Measurements from ENCODE around the gene NCF4.

Gene NCF4

GRCh38 chr22:36901411-36902142 is 40.8 kb downstream of the NCF4 start:
- H3K27ac ChIP-seq (ENCODE audit: low read length) = no peak overlapping the region
- no peak overlapping the region for H3K4me3 ChIP-seq (ENCODE audit: low read length)
- H3K27me3 ChIP-seq (ENCODE audit: control insufficient read depth, insufficient read depth, low read length) = no peaks in the 10 kb centered on the region
- H3K36me3 ChIP-seq (ENCODE audit: control insufficient read depth, low read depth, low read length) = no peaks in the 10 kb centered on the region
- H3K9ac ChIP-seq (ENCODE audit: low read length) = no peak overlapping the region
- H3K4me1 ChIP-seq (ENCODE audit: control insufficient read depth, low read depth, low read length) = peaks cover 18% of the 10 kb centered on the region
- no peaks in the 10 kb centered on the region for H3K9me3 ChIP-seq (ENCODE audit: control insufficient read depth, low read depth, low read length)

DNA sequence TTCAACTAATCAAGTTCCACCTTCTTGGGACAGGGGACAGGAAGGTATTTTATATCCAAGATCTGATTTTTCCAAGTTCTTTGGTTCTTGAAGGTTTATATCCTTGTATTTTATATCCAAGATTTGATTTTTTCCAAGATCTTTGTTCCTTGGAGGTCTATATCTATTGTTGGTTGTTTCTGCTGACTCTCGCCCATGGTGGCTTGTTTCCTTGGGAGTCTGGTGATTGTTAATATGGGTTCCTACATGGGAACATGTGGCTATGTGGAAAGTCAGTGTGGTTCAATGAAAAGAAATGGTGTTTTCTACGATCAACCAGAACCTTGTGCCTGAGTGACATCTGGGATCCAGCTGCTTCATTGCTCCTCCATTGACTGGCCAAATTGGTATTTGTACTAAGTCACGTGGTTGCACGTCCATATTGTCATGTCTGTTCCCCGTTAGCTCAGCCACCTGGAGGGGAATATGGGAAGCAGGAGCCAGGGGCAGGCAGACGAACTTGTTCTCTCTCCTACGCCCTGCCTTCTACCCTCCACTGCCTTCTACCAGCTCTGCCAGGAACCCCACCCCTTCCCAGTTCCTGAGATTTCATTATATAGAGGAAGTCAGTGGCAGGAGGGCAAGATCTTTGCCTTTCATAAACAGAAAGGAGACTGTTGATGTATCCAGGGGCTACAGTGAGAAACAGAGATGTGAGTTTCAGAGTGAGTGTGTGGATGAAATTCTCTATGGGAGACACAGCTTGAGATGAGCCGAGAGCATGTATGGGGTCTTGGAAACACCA is 41.5 kb downstream of the NCF4 start:
- H3K4me1 ChIP-seq (ENCODE audit: control insufficient read depth, low read depth, low read length) = peaks cover 18% of the 10 kb centered on the region
- H3K9ac ChIP-seq (ENCODE audit: low read length) = no peak overlapping the region
- H3K27ac ChIP-seq (ENCODE audit: low read length) = no peak overlapping the region
- H3K4me3 ChIP-seq (ENCODE audit: low read length) = no peak overlapping the region
- H3K36me3 ChIP-seq (ENCODE audit: control insufficient read depth, low read depth, low read length) = no peaks in the 10 kb centered on the region
- no peaks in the 10 kb centered on the region for H3K27me3 ChIP-seq (ENCODE audit: control insufficient read depth, insufficient read depth, low read length)
- H3K9me3 ChIP-seq (ENCODE audit: control insufficient read depth, low read depth, low read length) = no peaks in the 10 kb centered on the region

GRCh38 chr22:36904260-36904880 is 43.6 kb downstream of the NCF4 start:
- Histone ChIP-seq H3K27ac (ENCODE audit: low read length) (no peak overlapping the region), H3K4me3 (ENCODE audit: low read length) (no peak overlapping the region), H3K9ac (ENCODE audit: low read length) (no peak overlapping the region), H3K27me3 (ENCODE audit: control insufficient read depth, insufficient read depth, low read length) (peaks cover 10% of the 10 kb centered on the region), H3K9me3 (ENCODE audit: control insufficient read depth, low read depth, low read length) (no peaks in the 10 kb centered on the region), H3K36me3 (ENCODE audit: control insufficient read depth, low read depth, low read length) (no peaks in the 10 kb centered on the region), H3K4me1 (ENCODE audit: control insufficient read depth, low read depth, low read length) (peaks cover 18% of the 10 kb centered on the region)

DNA sequence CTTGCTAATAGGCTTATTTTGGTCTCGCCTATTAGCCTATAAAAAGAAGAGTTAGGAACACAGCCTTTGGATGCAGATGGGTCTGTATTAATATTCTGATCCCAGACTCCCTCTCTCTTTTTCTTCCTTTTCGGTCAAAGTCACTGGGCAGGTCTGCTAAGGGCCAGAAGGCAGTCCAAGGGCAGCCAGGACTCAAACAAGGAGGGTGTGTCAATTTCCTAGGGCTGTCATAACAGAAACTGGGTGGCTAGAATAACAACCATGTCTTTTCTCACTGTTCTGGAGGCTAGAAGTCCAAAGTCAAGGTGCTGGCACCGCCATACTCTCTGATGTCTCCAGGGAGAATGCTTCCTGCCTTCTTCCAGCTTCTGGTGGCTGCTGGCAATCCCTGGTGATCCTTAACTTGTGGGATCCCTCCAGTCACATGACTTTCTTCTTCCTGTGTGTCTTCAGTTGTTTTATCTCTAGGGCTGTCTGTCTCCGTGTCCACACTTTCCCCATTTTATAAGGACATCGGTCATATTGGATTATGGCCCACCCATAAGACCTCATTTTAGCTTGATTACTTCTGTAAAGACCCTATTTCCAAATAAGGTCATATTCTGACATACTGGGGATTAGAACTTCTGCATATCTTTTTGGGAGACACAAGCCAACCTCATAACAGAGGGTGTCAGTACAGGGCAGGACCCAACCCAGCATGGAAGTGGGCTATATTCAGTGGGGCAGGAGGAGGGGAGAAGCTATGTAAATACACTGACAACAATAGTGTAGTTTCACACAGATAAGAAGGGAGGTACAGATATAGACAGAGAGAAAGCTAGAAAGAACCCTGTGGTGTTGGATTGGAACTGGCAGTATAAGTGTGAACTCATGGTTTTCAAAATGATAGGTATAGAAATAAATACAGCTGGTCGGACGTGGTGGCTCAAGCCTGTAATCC is 46.7 kb downstream of the NCF4 start:
- H3K27ac ChIP-seq (ENCODE audit: low read length) = no peak overlapping the region
- no peaks in the 10 kb centered on the region for H3K36me3 ChIP-seq (ENCODE audit: control insufficient read depth, low read depth, low read length)
- no peak overlapping the region for H3K9ac ChIP-seq (ENCODE audit: low read length)
- H3K4me3 ChIP-seq (ENCODE audit: low read length) = no peak overlapping the region
- no peaks in the 10 kb centered on the region for H3K9me3 ChIP-seq (ENCODE audit: control insufficient read depth, low read depth, low read length)
- peaks cover 42% of the 10 kb centered on the region for H3K27me3 ChIP-seq (ENCODE audit: control insufficient read depth, insufficient read depth, low read length)
- peaks cover 17% of the 10 kb centered on the region for H3K4me1 ChIP-seq (ENCODE audit: control insufficient read depth, low read depth, low read length)

- Histone ChIP-seq H3K27me3 (ENCODE audit: control insufficient read depth, insufficient read depth, low read length) (peaks cover 66% of the 10 kb centered on the region), H3K9ac (ENCODE audit: low read length) (no peak overlapping the region), H3K4me1 (ENCODE audit: control insufficient read depth, low read depth, low read length) (peaks cover 19% of the 10 kb centered on the region)
Measured at GRCh38 chr22:36910461-36910860, 49.7 kb downstream of the NCF4 start.

GRCh38 chr22:36911887-36912661 is 51.3 kb downstream of the NCF4 start:
- Histone ChIP-seq H3K36me3 (ENCODE audit: control insufficient read depth, low read depth, low read length) (no peaks in the 10 kb centered on the region), H3K9me3 (ENCODE audit: control insufficient read depth, low read depth, low read length) (no peaks in the 10 kb centered on the region), H3K27ac (ENCODE audit: low read length) (no peak overlapping the region), H3K4me3 (ENCODE audit: low read length) (peak overlapping the region; percentile 1), H3K4me1 (ENCODE audit: control insufficient read depth, low read depth, low read length) (peaks cover 19% of the 10 kb centered on the region), H3K27me3 (ENCODE audit: control insufficient read depth, insufficient read depth, low read length) (peaks cover 71% of the 10 kb centered on the region), H3K9ac (ENCODE audit: low read length) (no peak overlapping the region)

More at GRCh38 chr22:36910461-36910860, 49.7 kb downstream of the NCF4 start:
- no peak overlapping the region for H3K4me3 ChIP-seq (ENCODE audit: low read length)
- H3K27ac ChIP-seq (ENCODE audit: low read length) = no peak overlapping the region
- no peaks in the 10 kb centered on the region for H3K9me3 ChIP-seq (ENCODE audit: control insufficient read depth, low read depth, low read length)
- H3K36me3 ChIP-seq (ENCODE audit: control insufficient read depth, low read depth, low read length) = no peaks in the 10 kb centered on the region

GRCh38 chr22:36912694-36913426 is 52.1 kb downstream of the NCF4 start:
- no peaks in the 10 kb centered on the region for H3K36me3 ChIP-seq (ENCODE audit: control insufficient read depth, low read depth, low read length)
- H3K4me3 ChIP-seq (ENCODE audit: low read length) = no peak overlapping the region
- H3K9ac ChIP-seq (ENCODE audit: low read length) = no peak overlapping the region
- no peak overlapping the region for H3K27ac ChIP-seq (ENCODE audit: low read length)
- H3K4me1 ChIP-seq (ENCODE audit: control insufficient read depth, low read depth, low read length) = peaks cover 19% of the 10 kb centered on the region
- no peaks in the 10 kb centered on the region for H3K9me3 ChIP-seq (ENCODE audit: control insufficient read depth, low read depth, low read length)
- peaks cover 71% of the 10 kb centered on the region for H3K27me3 ChIP-seq (ENCODE audit: control insufficient read depth, insufficient read depth, low read length)

DNA sequence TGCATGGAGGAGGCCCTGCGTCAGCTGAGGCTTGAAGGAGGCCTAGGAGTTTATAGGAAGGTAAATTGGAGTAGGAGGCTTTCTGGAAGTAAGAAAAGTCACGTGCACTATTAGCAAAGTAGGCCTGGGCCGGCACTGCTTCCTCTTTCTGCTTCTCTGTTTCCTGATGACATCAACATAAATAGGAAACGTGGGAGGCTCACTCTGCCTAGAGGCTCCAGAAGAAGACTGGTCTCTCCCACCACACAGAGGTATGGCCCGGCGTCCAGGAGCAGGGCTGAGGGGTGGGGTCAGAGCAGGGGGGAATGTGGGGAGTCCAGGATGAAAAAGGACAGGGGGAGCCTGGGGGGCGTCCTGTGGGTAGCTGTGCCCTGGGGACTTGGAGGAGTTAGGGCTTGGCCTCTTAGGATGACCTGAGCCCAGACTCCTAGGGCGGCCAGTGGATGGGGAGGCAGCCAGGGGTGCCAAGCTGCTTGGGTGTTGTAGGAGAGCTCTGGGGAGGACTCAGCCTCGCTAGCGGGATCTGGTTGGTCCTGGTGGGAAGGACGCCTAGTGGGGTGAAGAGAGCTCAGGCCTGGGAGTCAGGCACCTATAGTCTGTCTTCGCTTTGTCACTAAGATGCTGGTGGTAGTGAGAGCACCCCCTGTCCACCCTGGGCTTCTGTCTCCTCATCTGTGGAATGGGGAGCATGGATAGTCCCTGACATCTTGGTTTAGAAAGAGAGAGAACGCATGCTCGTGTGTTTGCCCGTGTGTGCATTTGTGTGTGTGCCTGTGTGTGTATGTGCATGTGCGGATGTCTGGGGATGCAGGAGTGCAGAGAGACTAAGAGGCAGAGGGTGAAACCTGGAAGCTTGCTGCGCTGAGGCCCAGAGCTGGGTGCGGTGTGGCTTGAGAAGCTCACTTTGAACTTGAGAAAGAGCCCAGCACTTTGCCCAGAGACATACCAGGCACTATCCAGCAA is 52.9 kb downstream of the NCF4 start, which contains the start of gene CSF2RB:
Gene CSF2RB (plus strand): TSS at position 202 of the 963 bp plus-strand sequence. CDS start 8,580 bp downstream, outside the sequence.
- Histone ChIP-seq H3K4me1 (ENCODE audit: control insufficient read depth, low read depth, low read length) (peaks cover 19% of the 10 kb centered on the region), H3K27ac (ENCODE audit: low read length) (no peak within 1 kb of the TSS), H3K36me3 (ENCODE audit: control insufficient read depth, low read depth, low read length) (no peaks in the 10 kb centered on the region), H3K9me3 (ENCODE audit: control insufficient read depth, low read depth, low read length) (no peaks in the 10 kb centered on the region), H3K9ac (ENCODE audit: low read length) (no peak within 1 kb of the TSS), H3K4me3 (ENCODE audit: low read length) (peak within 1 kb of the TSS; percentile 1), H3K27me3 (ENCODE audit: control insufficient read depth, insufficient read depth, low read length) (peaks cover 68% of the 10 kb centered on the region)

DNA sequence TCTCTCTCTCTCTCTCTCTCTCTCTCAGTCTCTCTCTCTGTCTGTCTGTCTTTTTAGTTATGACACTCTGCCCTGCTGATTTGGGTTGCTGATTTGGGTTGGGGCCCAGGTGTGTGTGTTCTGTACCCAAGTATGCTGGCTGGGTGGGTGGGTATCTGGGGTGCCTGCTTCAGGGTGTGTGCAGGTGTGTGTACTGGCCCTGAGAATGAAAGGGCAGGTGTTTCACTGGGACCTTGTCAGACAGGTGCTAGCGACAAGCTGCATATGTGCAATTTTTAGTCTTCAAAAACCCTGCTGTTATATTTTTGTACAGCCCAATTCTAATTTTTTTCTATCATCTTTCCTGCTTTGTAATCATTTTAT is 53.6 kb downstream of the NCF4 start:
- Histone ChIP-seq H3K9ac (ENCODE audit: low read length) (no peak overlapping the region), H3K9me3 (ENCODE audit: control insufficient read depth, low read depth, low read length) (no peaks in the 10 kb centered on the region), H3K4me1 (ENCODE audit: control insufficient read depth, low read depth, low read length) (peaks cover 19% of the 10 kb centered on the region), H3K36me3 (ENCODE audit: control insufficient read depth, low read depth, low read length) (no peaks in the 10 kb centered on the region), H3K27ac (ENCODE audit: low read length) (no peak overlapping the region), H3K27me3 (ENCODE audit: control insufficient read depth, insufficient read depth, low read length) (peaks cover 61% of the 10 kb centered on the region), H3K4me3 (ENCODE audit: low read length) (no peak overlapping the region)

Data from iPS-18a (cell line).